GM12878 (cell line): ENCODE measurements around the gene C16orf96. TPM values are rescaled to one million over a fixed set of nuclear protein-coding genes. Genes with fewer than 3 reads are reported as not detected.
"Not testable (repeated sequence)": the region's sequence is repeated elsewhere in the genome, so short reads cannot be mapped to it uniquely, and the experiment has no call there.

Experiments used
- ATAC-seq: fragments of 200-7000 bp; cut with Tn5 transposase; 3 replicates; pipeline ENCODE4 v1.9.1; 2020; ENCODE audit warnings: mild to moderate bottlenecking, moderate library complexity
- BruUV-seq: library from RNA; stranded (reverse); fragments of 400-500 nt; replicated peaks from 2 replicates; lab custom pipeline; 2021; lab: Mats Ljungman, UMichigan
- CTCF ChIA-PET: fragments of 300-600 bp; sonication (Branson Sonifier 250); formaldehyde crosslinking; extraction: SDS; loops from one replicate; lab custom pipeline; 2021; ENCODE audit warnings: inconsistent platforms; lab: Yijun Ruan, JAX
- POLR2A ChIA-PET: fragments of 350-600 bp; formaldehyde crosslinking; extraction: SDS; loops from one replicate; lab custom pipeline; 2021; ENCODE audit warnings: inconsistent platforms; lab: Charles Lee
- RAD21 ChIA-PET: fragments of 300-600 bp; sonication (Branson Sonifier 250); formaldehyde crosslinking; loops from one replicate; lab custom pipeline; 2023; ENCODE audit warnings: antibody characterized with exemption; ENCODE audit not compliant: unreplicated experiment; lab: Charles Lee
- SMC1A ChIA-PET: fragments of 300-600 bp; sonication (Branson Sonifier 250); formaldehyde crosslinking; loops from one replicate; lab custom pipeline; 2023; ENCODE audit not compliant: unreplicated experiment, uncharacterized antibody; lab: Charles Lee
- DNase-seq: peaks from one replicate; pipeline ENCODE4 v3.0.0-alpha.2; 2011; ENCODE audit warnings: low read depth, low spot score
- FAIRE-seq: peaks from 3 replicates; lab custom pipeline; 2011; peaks lifted over from hg19 to GRCh38; lab: Jason Lieb, UNC
- H2AFZ ChIP-seq: 2 replicates; pipeline ENCODE4 v1.6.0; 2011; ENCODE audit warnings: low read depth, low read length, control low read depth; ENCODE audit not compliant: control insufficient read depth
- H3K27ac ChIP-seq: 2 replicates; pipeline ENCODE4 v1.5.1; 2011; ENCODE audit warnings: control low read depth; ENCODE audit not compliant: control insufficient read depth, insufficient read depth
- H3K27me3 ChIP-seq, 2 experiments: replicated peaks in 1 of 2; 2 replicates each; pipeline versions ENCODE4 v1.6.0 to v1.6.1; 2011; ENCODE audit warnings: low read length in 1 of 2; ENCODE audit not compliant: control insufficient read depth in 2 of 2, insufficient read depth in 2 of 2
- H3K36me3 ChIP-seq, 2 experiments: 2 replicates each; pipeline ENCODE4 v1.5.1; 2011; ENCODE audit warnings: low read length in 1 of 2; ENCODE audit not compliant: control insufficient read depth in 2 of 2, insufficient read depth in 2 of 2
- H3K4me1 ChIP-seq: 2 replicates; pipeline ENCODE4 v1.6.1; 2011; ENCODE audit warnings: mild to moderate bottlenecking, low read length, moderate library complexity, mixed read lengths; ENCODE audit not compliant: control insufficient read depth, insufficient read depth
- H3K4me2 ChIP-seq: 2 replicates; pipeline ENCODE4 v1.6.0; 2011; ENCODE audit warnings: control low read depth; ENCODE audit not compliant: control insufficient read depth, insufficient read depth
- H3K4me3 ChIP-seq: fragments of 200-600 bp; sonication (generic); 2 replicates; pipeline ENCODE4 v1.5.1; 2016
- H3K79me2 ChIP-seq: 2 replicates; pipeline ENCODE4 v1.6.0; 2011; ENCODE audit warnings: low read length; ENCODE audit not compliant: control insufficient read depth, insufficient read depth
- H3K9ac ChIP-seq: 2 replicates; pipeline ENCODE4 v1.8.0; 2011; ENCODE audit warnings: low read length, control low read depth, mixed read lengths; ENCODE audit not compliant: control insufficient read depth, insufficient read depth
- H3K9me3 ChIP-seq: replicated peaks from 3 replicates; pipeline ENCODE4 v1.5.1; 2011; ENCODE audit warnings: mild to moderate bottlenecking, low read length; ENCODE audit not compliant: control insufficient read depth, insufficient read depth
- H4K20me1 ChIP-seq: 2 replicates; pipeline ENCODE4 v1.6.0; 2011; ENCODE audit not compliant: control insufficient read depth, insufficient read depth
- BACH1 ChIP-seq: fragments of 450-650 bp; IDR thresholded peaks from 2 replicates; pipeline ENCODE4 v1.6.1; 2017; ENCODE audit warnings: mild to moderate bottlenecking, borderline replicate concordance
- LARP7 ChIP-seq: fragments of 450-650 bp; IDR thresholded peaks from 2 replicates; pipeline ENCODE4 v1.6.1; 2017; ENCODE audit warnings: mild to moderate bottlenecking
- NRF1 ChIP-seq: conservative IDR thresholded peaks from 2 replicates; pipeline ENCODE4 v1.6.1; 2011; ENCODE audit warnings: mild to moderate bottlenecking, low read depth, low read length, improper control_type of control experiment
- WGBS: methylation state at CpG from one replicate; pipeline ENCODE4 v1.1.6; 2016; ENCODE audit warnings: low lambda C conversion rate; ENCODE audit not compliant: insufficient replicate concordance, insufficient coverage; ENCODE audit errors: missing lambda C conversion rate; 5-methylcytosine and 5-hydroxymethylcytosine counted together
- in situ Hi-C: fragments of 300-500 bp; cut with MboI; formaldehyde crosslinking; loops from 9 replicates; pipeline ENCODE4 v1.14.3; 2018; ENCODE audit warnings: mixed read lengths
- intact Hi-C: fragments of 100-400 bp; cut with micrococcal nuclease; formaldehyde crosslinking; loops from one replicate; pipeline ENCODE4 v1.14.2; 2022; ENCODE audit not compliant: unreplicated experiment
- polyA plus RNA-seq, 11 experiments: library from polyadenylated mRNA; depleted of rRNA in 4 of 11; unstranded in 6 of 11; stranded (reverse) in 5 of 11; fragments of >200 nt; fragmentation: Nextera tagmentation in 4 of 11; fragmentation: Illumina TruSeq in 1 of 11; extraction: Ambion mirVana in 4 of 11; extraction: Trizol in 1 of 11; gene quantifications; 1 replicate in 1 of 11; 2 replicates in 10 of 11; pipeline versions ENCODE4 v1.2.1 to v1.2.3, GENCODE V29; 2011 to 2016; ENCODE audit warnings: inconsistent platforms in 2 of 11, missing spikeins in 2 of 11, low read depth in 1 of 11
- total RNA-seq, 4 experiments: library from RNA; depleted of rRNA in 3 of 4; stranded (reverse); fragments of >200 nt in 3 of 4; fragmentation: Illumina TruSeq in 1 of 4; extraction: Trizol in 1 of 4; gene quantifications; 2 replicates each; pipeline versions ENCODE4 v1.2.1 to v1.2.3, GENCODE V29; 2013 to 2021

Gene C16orf96
- total and polyA plus RNA-seq, 10 of the 15 experiments (the other 5 are each of a cell fraction or from before 2014, with no cell fraction given): 0.01 to 0.08 (median 0.01) TPM; not detected in 7

DNA sequence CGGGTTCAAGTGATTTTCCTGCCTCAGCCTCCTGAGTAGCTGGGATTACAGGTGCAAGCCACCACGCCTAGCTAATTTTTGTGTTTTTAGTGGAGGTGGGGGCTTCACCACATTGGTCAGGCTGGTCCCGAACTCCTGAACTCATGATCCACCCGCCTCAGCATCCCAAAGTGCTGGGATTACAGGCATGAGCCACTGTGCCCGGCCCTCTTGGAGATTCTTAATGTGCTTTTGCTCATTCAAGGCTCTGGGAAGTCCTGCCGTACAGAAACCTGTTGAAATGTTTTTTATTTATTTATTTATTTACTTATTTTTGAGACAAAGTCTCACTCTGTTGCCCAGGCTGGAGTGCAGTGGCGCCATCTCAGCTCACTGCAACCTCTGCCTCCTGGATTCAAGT, 17.8 kb downstream of the C16orf96 start:
- FAIRE-seq, H3K4me2 ChIP-seq, DNase-seq, intact Hi-C loops, RAD21 ChIA-PET, POLR2A ChIA-PET, H3K36me3 ChIP-seq, H3K27me3 ChIP-seq, H3K9ac ChIP-seq, BruUV-seq, in situ Hi-C loops, H2AFZ ChIP-seq, ATAC-seq, H4K20me1 ChIP-seq, H3K4me1 ChIP-seq, H3K9me3 ChIP-seq, H3K4me3 ChIP-seq, H3K27ac ChIP-seq, H3K79me2 ChIP-seq: not testable (repeated sequence)
- SMC1A ChIA-PET: interaction anchor here (2.2 kb wide), 1 partner anchor 12 kb away, joined by 7 read pairs; no protein-coding TSS in a partner anchor
- 27% methylated on average over 7 of the region's 7 CpGs for WGBS
- CTCF ChIA-PET: interaction anchor here (1.1 to 2.2 kb wide), 2 partner anchors 12 to 67 kb away, joined by 3 to 6 read pairs; no protein-coding TSS in a partner anchor

DNA sequence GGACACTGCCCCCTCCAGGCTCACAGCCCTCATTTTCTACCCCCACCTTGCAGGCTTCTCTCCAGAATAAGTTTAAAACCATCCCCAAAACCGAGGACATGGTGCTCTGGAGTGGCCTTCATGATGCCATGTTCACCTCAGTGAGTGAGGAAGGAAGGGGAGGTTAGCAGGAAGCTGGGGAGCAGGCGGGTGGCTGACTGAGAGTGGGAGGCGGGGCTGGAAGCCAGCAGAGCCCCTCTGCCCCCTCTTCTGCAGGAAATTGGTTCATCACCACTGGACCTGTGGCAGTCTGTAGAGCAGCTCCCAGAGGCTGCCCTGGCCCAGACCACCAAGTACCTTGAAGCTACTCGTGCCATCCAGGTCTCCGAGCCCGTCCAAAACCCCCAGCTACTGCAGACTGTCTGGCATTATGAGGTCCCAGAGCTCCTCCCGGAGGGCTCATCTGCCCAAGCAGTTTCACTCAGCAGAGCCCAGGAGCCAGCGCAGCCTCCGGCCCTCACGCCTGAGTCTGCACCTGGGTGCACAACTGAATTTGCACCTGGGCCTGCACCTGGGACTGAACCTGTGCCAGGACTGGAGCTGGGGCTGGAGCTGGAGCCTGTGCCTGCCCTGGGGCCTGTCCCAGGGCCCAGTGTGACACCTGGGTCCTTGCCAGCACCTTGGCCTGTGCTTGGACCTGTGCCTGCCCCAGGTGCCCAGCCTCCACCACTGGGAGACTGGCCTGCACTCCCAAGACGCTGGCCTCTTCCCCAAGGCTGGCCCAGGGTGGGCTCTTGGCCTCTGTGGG, 19.0 kb downstream of the C16orf96 start:
- Histone ChIP-seq H3K4me3 (no peak overlapping the region), H3K9me3 (no peaks in the 10 kb centered on the region), H3K4me1 (no peaks in the 10 kb centered on the region), H3K79me2 (no peaks in the 10 kb centered on the region), H3K4me2 (no peak overlapping the region), H3K27me3 (no peaks in the 10 kb centered on the region; a peak in 1 of 4 replicates), H4K20me1 (no peaks in the 10 kb centered on the region), H3K27ac (no peak overlapping the region), H3K36me3 (no peaks in the 10 kb centered on the region), H3K9ac (no peak overlapping the region), H2AFZ (no peak overlapping the region)
- TF ChIP-seq NRF1 (no peak), BACH1 (no peak), LARP7 (no peak)
- POLR2A ChIA-PET: interaction anchor here (0.7 kb wide), 1 partner anchor 69 kb away, joined by 3 read pairs; no protein-coding TSS in a partner anchor
- FAIRE-seq (no peak), DNase-seq (no peak), ATAC-seq (no peak)
- RAD21 ChIA-PET: no interaction called here
- 31% methylated on average over 11 of the region's 11 CpGs for WGBS
- SMC1A ChIA-PET: no interaction called here
- in situ Hi-C loops (no loop called here), intact Hi-C loops (no loop called here)
- BruUV-seq: no TSS peak
- CTCF ChIA-PET: interaction anchor here (0.8 to 2.2 kb wide), 4 partner anchors 11 to 321 kb away, joined by 3 to 6 read pairs (median 3); no protein-coding TSS in a partner anchor
